H1 (cell line): ENCODE results near the gene RDH14. TPM values are rescaled to one million over a fixed set of nuclear protein-coding genes. Genes with fewer than 3 reads are reported as not detected.

Source experiments
- CTCF ChIA-PET: fragments of 300-600 bp; sonication (Branson Sonifier 250); formaldehyde crosslinking; loops from one replicate; lab custom pipeline; 2021; ENCODE audit not compliant: partially characterized antibody; lab: Charles Lee
- POLR2A ChIA-PET: fragments of 300-600 bp; sonication (Branson Sonifier 250); formaldehyde crosslinking; loops from one replicate; lab custom pipeline; 2021; ENCODE audit warnings: inconsistent platforms; ENCODE audit not compliant: partially characterized antibody; lab: Charles Lee
- DNase-seq, 2 experiments: peaks; one replicate each; pipeline versions ENCODE4 v3.0.0 to v3.0.0-alpha.2; 2010 to 2022; ENCODE audit warnings: low spot score in 2 of 2, low read depth in 1 of 2, mixed read lengths in 1 of 2
- FAIRE-seq: peaks from 2 replicates; lab custom pipeline; 2011; peaks lifted over from hg19 to GRCh38; lab: Jason Lieb, UNC
- H2AFZ ChIP-seq: 2 replicates; pipeline ENCODE4 v1.8.1; 2012; ENCODE audit warnings: low read length, inconsistent platforms
- H2AK5ac ChIP-seq: 2 replicates; pipeline ENCODE4 v1.6.1; 2013; ENCODE audit warnings: low read depth, low read length
- H2BK120ac ChIP-seq: replicated peaks from 2 replicates; pipeline ENCODE3; 2013; ENCODE audit warnings: low read depth, low read length, inconsistent platforms
- H2BK12ac ChIP-seq: 2 replicates; pipeline ENCODE4 v1.6.1; 2013; ENCODE audit warnings: low read depth, low read length
- H2BK15ac ChIP-seq: 2 replicates; pipeline ENCODE4 v1.6.1; 2013; ENCODE audit warnings: low read length
- H2BK20ac ChIP-seq: 2 replicates; pipeline ENCODE4 v1.6.1; 2013; ENCODE audit warnings: low read length
- H2BK5ac ChIP-seq: 2 replicates; pipeline ENCODE4 v1.6.1; 2013; ENCODE audit warnings: low read depth, low read length
- H3K14ac ChIP-seq: 2 replicates; pipeline ENCODE4 v1.6.1; 2013; ENCODE audit warnings: inconsistent platforms; ENCODE audit not compliant: insufficient read length
- H3K18ac ChIP-seq: 2 replicates; pipeline ENCODE4 v1.6.1; 2013; ENCODE audit warnings: low read length; ENCODE audit errors: extremely low read depth
- H3K23ac ChIP-seq: 2 replicates; pipeline ENCODE4 v1.6.1; 2013; ENCODE audit warnings: inconsistent platforms; ENCODE audit not compliant: insufficient read length
- H3K23me2 ChIP-seq: 2 replicates; pipeline ENCODE4 v1.6.1; 2013; ENCODE audit warnings: low read depth, low read length
- H3K27ac ChIP-seq: 2 replicates; pipeline ENCODE4 v1.6.1; 2011; ENCODE audit warnings: low read depth, low read length, inconsistent platforms
- H3K27me3 ChIP-seq, 4 experiments: replicated peaks in 1 of 4; 1 replicate in 1 of 4; 2 replicates in 3 of 4; pipeline versions ENCODE4 v1.6.1 to v1.8.1; 2011 to 2013; ENCODE audit warnings: low read length in 3 of 4, mild to moderate bottlenecking in 3 of 4, inconsistent platforms in 2 of 4, mixed read lengths in 2 of 4, moderate library complexity in 1 of 4; ENCODE audit not compliant: control insufficient read depth in 3 of 4, insufficient read depth in 3 of 4; ENCODE audit errors: extremely low read depth in 1 of 4
- H3K36me3 ChIP-seq, 4 experiments: 2 replicates each; pipeline versions ENCODE4 v1.6.1 to v1.8.1; 2011 to 2013; ENCODE audit warnings: mild to moderate bottlenecking in 4 of 4, low read length in 3 of 4, moderate library complexity in 2 of 4, control low read depth in 1 of 4, inconsistent platforms in 1 of 4; ENCODE audit not compliant: insufficient read depth in 4 of 4, control insufficient read depth in 2 of 4
- H3K4ac ChIP-seq: replicated peaks from 2 replicates; pipeline ENCODE3; 2013; ENCODE audit warnings: low read length, low read depth, mixed read lengths, inconsistent platforms; ENCODE audit not compliant: insufficient read length
- H3K4me1 ChIP-seq, 4 experiments: replicated peaks in 1 of 4; 1 replicate in 1 of 4; 2 replicates in 3 of 4; pipeline versions ENCODE4 v1.6.1 to v1.8.1; 2011 to 2013; ENCODE audit warnings: low read length in 3 of 4, inconsistent platforms in 2 of 4, mixed read lengths in 1 of 4; ENCODE audit not compliant: insufficient read depth in 4 of 4, control insufficient read depth in 3 of 4
- H3K4me2 ChIP-seq, 2 experiments: 2 replicates each; pipeline versions ENCODE4 v1.6.1 to v1.8.1; 2011 to 2013; ENCODE audit warnings: low read depth in 2 of 2, low read length in 2 of 2, control low read depth in 1 of 2, inconsistent platforms in 1 of 2, mild to moderate bottlenecking in 1 of 2; ENCODE audit not compliant: insufficient read depth in 1 of 2
- H3K4me3 ChIP-seq, 4 experiments: fragments of 200-600, 300-600 bp in 1 of 4; sonication (generic), shearing (Covaris generic), sonication (Bioruptor Twin) in 1 of 4; 2 replicates each; pipeline versions ENCODE4 v1.5.1 to v1.8.1; 2011 to 2016; ENCODE audit warnings: low read length in 4 of 4, low read depth in 3 of 4, control low read depth in 2 of 4, inconsistent platforms in 2 of 4, mild to moderate bottlenecking in 2 of 4, mixed read lengths in 1 of 4, moderate library complexity in 1 of 4; ENCODE audit not compliant: insufficient read depth in 2 of 4; ENCODE audit errors: extremely low read depth in 1 of 4
- H3K56ac ChIP-seq: replicated peaks from 2 replicates; pipeline ENCODE3; 2013; ENCODE audit warnings: low read depth, mild to moderate bottlenecking, mixed read lengths, low read length, inconsistent platforms; ENCODE audit not compliant: insufficient read length
- H3K79me1 ChIP-seq: 2 replicates; pipeline ENCODE4 v1.6.1; 2013; ENCODE audit warnings: low read depth, low read length, control low read depth
- H3K79me2 ChIP-seq, 2 experiments: 2 replicates each; pipeline versions ENCODE4 v1.6.1 to v1.8.1; 2012 to 2013; ENCODE audit warnings: low read length in 2 of 2, mild to moderate bottlenecking in 2 of 2, inconsistent platforms in 1 of 2; ENCODE audit not compliant: insufficient read depth in 2 of 2, control insufficient read depth in 1 of 2
- H3K9ac ChIP-seq, 4 experiments: replicated peaks in 1 of 4; 1 replicate in 1 of 4; 2 replicates in 3 of 4; pipeline versions ENCODE4 v1.6.1 to v1.8.1; 2011 to 2013; ENCODE audit warnings: low read depth in 3 of 4, low read length in 3 of 4, control low read depth in 2 of 4, mild to moderate bottlenecking in 2 of 4, moderate library complexity in 2 of 4, inconsistent platforms in 1 of 4; ENCODE audit errors: extremely low read depth in 1 of 4
- H3K9me3 ChIP-seq, 2 experiments: 2 replicates each; pipeline versions ENCODE4 v1.6.1 to v1.8.1; 2012 to 2013; ENCODE audit warnings: mild to moderate bottlenecking in 2 of 2, moderate library complexity in 2 of 2, control low read depth in 1 of 2, inconsistent platforms in 1 of 2, low read depth in 1 of 2, low read length in 1 of 2, mixed read lengths in 1 of 2; ENCODE audit not compliant: insufficient read depth in 2 of 2
- H4K20me1 ChIP-seq, 2 experiments: replicated peaks in 1 of 2; 2 replicates each; pipeline versions ENCODE3 to v1.8.1; 2011 to 2013; ENCODE audit warnings: inconsistent platforms in 2 of 2, low read length in 2 of 2, mild to moderate bottlenecking in 1 of 2; ENCODE audit not compliant: insufficient read depth in 2 of 2, control insufficient read depth in 1 of 2
- H4K5ac ChIP-seq: 2 replicates; pipeline ENCODE4 v1.6.1; 2013; ENCODE audit warnings: low read length, low read depth, mixed read lengths, inconsistent platforms; ENCODE audit not compliant: insufficient read length
- H4K8ac ChIP-seq: 2 replicates; pipeline ENCODE4 v1.8.0; 2013; ENCODE audit warnings: mild to moderate bottlenecking, moderate library complexity, low read length, inconsistent platforms; ENCODE audit not compliant: insufficient read depth; ENCODE audit errors: extremely low read depth
- H4K91ac ChIP-seq: replicated peaks from 2 replicates; pipeline ENCODE3; 2013; ENCODE audit warnings: low read length, mixed read lengths, inconsistent platforms; ENCODE audit not compliant: insufficient read length
- CHD2 ChIP-seq: IDR thresholded peaks from 2 replicates; pipeline ENCODE4 v1.6.1; 2012; ENCODE audit warnings: low read length, improper control_type of control experiment
- CTBP2 ChIP-seq: IDR thresholded peaks from 2 replicates; pipeline ENCODE4 v1.7.0; 2011; ENCODE audit warnings: borderline replicate concordance, mild to moderate bottlenecking, moderate library complexity, mixed read lengths, low read length; ENCODE audit not compliant: insufficient read depth, insufficient read length
- PHF8 ChIP-seq: fragments of 200-600 bp; sonication (generic); conservative IDR thresholded peaks from 2 replicates; pipeline ENCODE4 v1.7.1; 2012; ENCODE audit warnings: low read depth, mild to moderate bottlenecking, inconsistent platforms, low read length, moderate library complexity
- SIRT6 ChIP-seq: IDR thresholded peaks from one replicate; pipeline ENCODE4 v1.7.1; 2012; ENCODE audit warnings: low read length, inconsistent platforms
- SRF ChIP-seq: IDR thresholded peaks from 2 replicates; pipeline ENCODE4 v1.6.1; 2011; ENCODE audit warnings: mild to moderate bottlenecking, low read depth, low read length, moderate library complexity
- SUZ12 ChIP-seq: fragments of 200-600 bp; sonication (generic); IDR thresholded peaks from 2 replicates; pipeline ENCODE4 v1.6.1; 2012; ENCODE audit warnings: mild to moderate bottlenecking, inconsistent platforms, low read length, moderate library complexity, mixed read lengths
- TEAD4 ChIP-seq: IDR thresholded peaks from 2 replicates; pipeline ENCODE4 v1.6.1; 2012; ENCODE audit warnings: low read depth, low read length, inconsistent platforms, mixed read lengths
- WGBS, 2 experiments: shearing (Covaris generic) in 1 of 2; methylation state at CpG; one replicate each; pipeline versions ENCODE4 v1.1.6 to v1.1.7; 2013 to 2015; ENCODE audit warnings: low lambda C conversion rate in 2 of 2, mixed read lengths in 2 of 2, inconsistent platforms in 1 of 2, low coverage in 1 of 2, missing lambda C conversion rate in 1 of 2; ENCODE audit not compliant: insufficient replicate concordance in 2 of 2, insufficient coverage in 1 of 2, insufficient read length in 1 of 2; ENCODE audit errors: extremely low coverage in 1 of 2, missing lambda C conversion rate in 1 of 2; 5-methylcytosine and 5-hydroxymethylcytosine counted together
- polyA plus RNA-seq, 7 experiments: library from polyadenylated mRNA; depleted of rRNA in 3 of 7; stranded (reverse) in 5 of 7; unstranded in 2 of 7; fragments of >200 nt in 5 of 7; fragments of 200-250 nt in 2 of 7; gene quantifications; 1 replicate in 5 of 7; 2 replicates in 1 of 7; 4 replicates in 1 of 7; pipeline versions ENCODE4 v1.2.1 to v1.2.3, GENCODE V29; 2011 to 2013; ENCODE audit warnings: missing spikeins in 2 of 7, mixed read lengths in 2 of 7
- total RNA-seq: library from RNA; stranded (reverse); fragmentation: NEBNext Ultra II Directional; extraction: Animal tissue kit (Norgen Biotek cat#: 25700); gene quantifications from 2 replicates; pipeline ENCODE4 v1.2.1, GENCODE V29; 2021

RDH14 gene
- total and polyA plus RNA-seq, 2 of the 8 experiments (the other 6 are each of a cell fraction or from before 2014, with no cell fraction given): 14.7 to 23.6 TPM

DNA sequence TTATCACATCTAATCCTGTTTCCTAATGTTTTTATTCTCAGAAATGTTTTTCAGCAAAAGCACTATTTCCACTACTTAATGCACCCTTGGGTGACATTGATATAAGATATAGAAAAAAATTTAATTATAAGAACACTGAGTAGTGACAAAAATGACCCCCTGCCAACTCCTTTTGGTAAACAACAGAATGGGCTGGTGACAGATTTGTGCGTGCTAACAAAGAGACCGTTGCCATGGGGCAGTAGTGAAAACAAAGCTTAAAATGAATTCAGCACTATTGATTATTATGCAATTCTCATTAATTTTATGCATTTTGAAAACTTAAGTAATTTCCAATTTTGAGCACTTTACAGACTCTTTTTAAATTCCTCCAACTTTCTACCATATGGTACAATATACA, 33.1 kb downstream of the RDH14 start:
- no peak overlapping the region for H2BK5ac ChIP-seq
- no peak for FAIRE-seq
- no peaks in the 10 kb centered on the region for H3K79me1 ChIP-seq
- ChIA-PET POLR2A (interaction anchor here (2.0 kb wide), 1 partner anchor 33 kb away, joined by 5 read pairs; the partner anchor contains the start of gene RDH14), CTCF (no interaction called here)
- H3K4ac ChIP-seq: no peak overlapping the region
- H3K27ac ChIP-seq: no peak overlapping the region
- WGBS, 2 experiments: 89% methylated on average over 2 of the region's 2 CpGs; no CpG with 5 or more reads in 1 of the 2 experiments
- H4K91ac ChIP-seq: no peak overlapping the region
- no peak overlapping the region for H4K5ac ChIP-seq
- no peaks in the 10 kb centered on the region for H3K79me2 ChIP-seq
- H3K56ac ChIP-seq: no peak overlapping the region
- no peak overlapping the region for H4K8ac ChIP-seq
- no peak overlapping the region for H3K18ac ChIP-seq
- no peak overlapping the region for H2BK12ac ChIP-seq
- H3K4me2 ChIP-seq: no peak overlapping the region
- H3K14ac ChIP-seq: no peak overlapping the region
- H3K9ac ChIP-seq: no peak overlapping the region
- H2BK20ac ChIP-seq: no peak overlapping the region
- no peak for DNase-seq
- peaks cover 0 to 1% (median 0%) of the 10 kb centered on the region in 4 experiments; a peak in 1 of 7 replicates for H3K27me3 ChIP-seq
- H3K36me3 ChIP-seq: no peaks in the 10 kb centered on the region
- H3K4me3 ChIP-seq: no peak overlapping the region
- H3K23me2 ChIP-seq: no peaks in the 10 kb centered on the region
- H3K23ac ChIP-seq: no peak overlapping the region
- no peak overlapping the region for H2AFZ ChIP-seq
- H4K20me1 ChIP-seq: no peaks in the 10 kb centered on the region
- H2AK5ac ChIP-seq: no peak overlapping the region
- TF ChIP-seq SIRT6 (no peak), SRF (no peak), CHD2 (no peak), CTBP2 (no peak), SUZ12 (no peak), TEAD4 (no peak), PHF8 (no peak)
- no peak overlapping the region for H2BK120ac ChIP-seq
- H2BK15ac ChIP-seq: no peak overlapping the region
- no peaks in the 10 kb centered on the region; a peak in 1 of 7 replicates for H3K4me1 ChIP-seq
- H3K9me3 ChIP-seq: no peaks in the 10 kb centered on the region
